GM12878 (cell line): ENCODE data around the gene EFCAB11. TPM values are rescaled to one million over a fixed set of nuclear protein-coding genes. Genes with fewer than 3 reads are reported as not detected.
A peak's percentile ranks its signal among the peaks of the same experiment; 100 is the strongest.

Source experiments
- ATAC-seq: fragments of 200-7000 bp; cut with Tn5 transposase; 3 replicates; pipeline ENCODE4 v1.9.1; 2020; ENCODE audit warnings: mild to moderate bottlenecking, moderate library complexity
- BruUV-seq: library from RNA; stranded (reverse); fragments of 400-500 nt; replicated peaks from 2 replicates; lab custom pipeline; 2021; lab: Mats Ljungman, UMichigan
- CTCF ChIA-PET: fragments of 300-600 bp; sonication (Branson Sonifier 250); formaldehyde crosslinking; extraction: SDS; loops from one replicate; lab custom pipeline; 2021; ENCODE audit warnings: inconsistent platforms; lab: Yijun Ruan, JAX
- POLR2A ChIA-PET: fragments of 350-600 bp; formaldehyde crosslinking; extraction: SDS; loops from one replicate; lab custom pipeline; 2021; ENCODE audit warnings: inconsistent platforms; lab: Charles Lee
- RAD21 ChIA-PET: fragments of 300-600 bp; sonication (Branson Sonifier 250); formaldehyde crosslinking; loops from one replicate; lab custom pipeline; 2023; ENCODE audit warnings: antibody characterized with exemption; ENCODE audit not compliant: unreplicated experiment; lab: Charles Lee
- SMC1A ChIA-PET: fragments of 300-600 bp; sonication (Branson Sonifier 250); formaldehyde crosslinking; loops from one replicate; lab custom pipeline; 2023; ENCODE audit not compliant: unreplicated experiment, uncharacterized antibody; lab: Charles Lee
- DNase-seq: peaks from one replicate; pipeline ENCODE4 v3.0.0-alpha.2; 2011; ENCODE audit warnings: low read depth, low spot score
- FAIRE-seq: peaks from 3 replicates; lab custom pipeline; 2011; peaks lifted over from hg19 to GRCh38; lab: Jason Lieb, UNC
- H2AFZ ChIP-seq: 2 replicates; pipeline ENCODE4 v1.6.0; 2011; ENCODE audit warnings: low read depth, low read length, control low read depth; ENCODE audit not compliant: control insufficient read depth
- H3K27ac ChIP-seq: 2 replicates; pipeline ENCODE4 v1.5.1; 2011; ENCODE audit warnings: control low read depth; ENCODE audit not compliant: control insufficient read depth, insufficient read depth
- H3K27me3 ChIP-seq, 2 experiments: replicated peaks in 1 of 2; 2 replicates each; pipeline versions ENCODE4 v1.6.0 to v1.6.1; 2011; ENCODE audit warnings: low read length in 1 of 2; ENCODE audit not compliant: control insufficient read depth in 2 of 2, insufficient read depth in 2 of 2
- H3K36me3 ChIP-seq, 2 experiments: 2 replicates each; pipeline ENCODE4 v1.5.1; 2011; ENCODE audit warnings: low read length in 1 of 2; ENCODE audit not compliant: control insufficient read depth in 2 of 2, insufficient read depth in 2 of 2
- H3K4me1 ChIP-seq: 2 replicates; pipeline ENCODE4 v1.6.1; 2011; ENCODE audit warnings: mild to moderate bottlenecking, low read length, moderate library complexity, mixed read lengths; ENCODE audit not compliant: control insufficient read depth, insufficient read depth
- H3K4me2 ChIP-seq: 2 replicates; pipeline ENCODE4 v1.6.0; 2011; ENCODE audit warnings: control low read depth; ENCODE audit not compliant: control insufficient read depth, insufficient read depth
- H3K4me3 ChIP-seq: fragments of 200-600 bp; sonication (generic); 2 replicates; pipeline ENCODE4 v1.5.1; 2016
- H3K79me2 ChIP-seq: 2 replicates; pipeline ENCODE4 v1.6.0; 2011; ENCODE audit warnings: low read length; ENCODE audit not compliant: control insufficient read depth, insufficient read depth
- H3K9ac ChIP-seq: 2 replicates; pipeline ENCODE4 v1.8.0; 2011; ENCODE audit warnings: low read length, control low read depth, mixed read lengths; ENCODE audit not compliant: control insufficient read depth, insufficient read depth
- H3K9me3 ChIP-seq: replicated peaks from 3 replicates; pipeline ENCODE4 v1.5.1; 2011; ENCODE audit warnings: mild to moderate bottlenecking, low read length; ENCODE audit not compliant: control insufficient read depth, insufficient read depth
- H4K20me1 ChIP-seq: 2 replicates; pipeline ENCODE4 v1.6.0; 2011; ENCODE audit not compliant: control insufficient read depth, insufficient read depth
- POU2F2 ChIP-seq: IDR thresholded peaks from 3 replicates; pipeline ENCODE4 v1.6.1; 2011; ENCODE audit warnings: low read depth, mild to moderate bottlenecking, low read length, borderline replicate concordance
- RAD21 ChIP-seq: IDR thresholded peaks from 2 replicates; pipeline ENCODE4 v1.6.1; 2011; ENCODE audit warnings: mild to moderate bottlenecking, low read depth, low read length, moderate library complexity; ENCODE audit not compliant: insufficient read depth
- RCOR1 ChIP-seq: conservative IDR thresholded peaks from 2 replicates; pipeline ENCODE4 v1.6.1; 2012; ENCODE audit warnings: low read depth, low read length, improper control_type of control experiment
- SMC3 ChIP-seq: IDR thresholded peaks from 2 replicates; pipeline ENCODE4 v1.6.1; 2011; ENCODE audit warnings: low read length, improper control_type of control experiment, borderline replicate concordance
- TCF3 ChIP-seq: IDR thresholded peaks from 2 replicates; pipeline ENCODE4 v1.6.1; 2012; ENCODE audit warnings: low read depth, mild to moderate bottlenecking, low read length, borderline replicate concordance; ENCODE audit not compliant: insufficient read depth
- WGBS: methylation state at CpG from one replicate; pipeline ENCODE4 v1.1.6; 2016; ENCODE audit warnings: low lambda C conversion rate; ENCODE audit not compliant: insufficient replicate concordance, insufficient coverage; ENCODE audit errors: missing lambda C conversion rate; 5-methylcytosine and 5-hydroxymethylcytosine counted together
- in situ Hi-C: fragments of 300-500 bp; cut with MboI; formaldehyde crosslinking; loops from 9 replicates; pipeline ENCODE4 v1.14.3; 2018; ENCODE audit warnings: mixed read lengths
- intact Hi-C: fragments of 100-400 bp; cut with micrococcal nuclease; formaldehyde crosslinking; loops from one replicate; pipeline ENCODE4 v1.14.2; 2022; ENCODE audit not compliant: unreplicated experiment
- polyA plus RNA-seq, 11 experiments: library from polyadenylated mRNA; depleted of rRNA in 4 of 11; unstranded in 6 of 11; stranded (reverse) in 5 of 11; fragments of >200 nt; fragmentation: Nextera tagmentation in 4 of 11; fragmentation: Illumina TruSeq in 1 of 11; extraction: Ambion mirVana in 4 of 11; extraction: Trizol in 1 of 11; gene quantifications; 1 replicate in 1 of 11; 2 replicates in 10 of 11; pipeline versions ENCODE4 v1.2.1 to v1.2.3, GENCODE V29; 2011 to 2016; ENCODE audit warnings: inconsistent platforms in 2 of 11, missing spikeins in 2 of 11, low read depth in 1 of 11
- total RNA-seq, 4 experiments: library from RNA; depleted of rRNA in 3 of 4; stranded (reverse); fragments of >200 nt in 3 of 4; fragmentation: Illumina TruSeq in 1 of 4; extraction: Trizol in 1 of 4; gene quantifications; 2 replicates each; pipeline versions ENCODE4 v1.2.1 to v1.2.3, GENCODE V29; 2013 to 2021
- TF ChIP-seq, protein P1 (sequence below), 3 experiments: IDR thresholded peaks in 2 of 3; conservative IDR thresholded peaks in 1 of 3; 2 replicates each; pipeline ENCODE4 v1.5.1; 2011; ENCODE audit warnings: low read depth in 3 of 3, low read length in 3 of 3, mild to moderate bottlenecking in 3 of 3, control low read depth in 2 of 3, moderate library complexity in 2 of 3, inconsistent platforms in 1 of 3, mixed read lengths in 1 of 3; ENCODE audit not compliant: control insufficient read depth in 2 of 3, insufficient read depth in 1 of 3; ENCODE audit errors: extremely low read depth in 1 of 3

EFCAB11 gene
- total and polyA plus RNA-seq, 10 of the 15 experiments (the other 5 are each of a cell fraction or from before 2014, with no cell fraction given): 8.6 to 37.4 (median 18.0) TPM

DNA sequence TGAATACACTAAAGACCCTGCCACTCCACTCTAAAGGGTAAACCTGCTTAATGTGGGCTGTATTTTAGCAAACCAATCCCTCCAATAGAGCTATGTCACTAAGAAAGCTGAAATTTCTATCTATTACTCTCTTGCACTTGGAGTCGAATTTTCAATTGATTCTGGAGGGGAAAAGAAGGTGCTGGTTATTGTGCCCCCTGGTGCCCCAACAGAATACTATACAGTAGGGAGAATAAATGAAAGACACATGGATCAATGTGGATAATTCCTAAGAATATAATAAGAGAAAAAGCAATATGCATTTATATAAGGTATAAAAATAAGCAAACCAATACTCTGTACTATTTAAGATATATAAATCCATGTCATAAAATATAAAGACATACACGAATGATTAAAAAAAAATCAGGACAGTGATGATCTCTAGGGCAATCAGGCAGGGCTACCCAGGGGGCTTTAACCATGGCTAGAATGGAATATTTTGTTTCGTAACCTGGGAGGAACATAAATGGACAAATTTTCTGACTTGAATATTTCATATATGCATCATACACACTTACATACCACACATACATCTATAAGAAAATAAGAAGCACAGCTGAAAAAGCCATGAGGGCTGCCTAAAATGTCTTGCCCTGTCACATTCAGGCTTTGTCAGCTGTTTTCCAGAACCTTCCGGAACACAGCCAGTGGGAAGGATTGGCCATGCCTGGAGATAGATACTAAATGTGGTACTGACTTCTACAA is 54.4 kb downstream of the EFCAB11 start:
- no TSS peak for BruUV-seq
- Histone ChIP-seq H3K4me3 (no peak overlapping the region), H3K9me3 (no peaks in the 10 kb centered on the region), H2AFZ (no peak overlapping the region), H3K27ac (no peak overlapping the region), H3K4me1 (no peaks in the 10 kb centered on the region), H3K27me3 (no peaks in the 10 kb centered on the region), H4K20me1 (no peaks in the 10 kb centered on the region), H3K4me2 (no peak overlapping the region), H3K36me3 (no peaks in the 10 kb centered on the region), H3K79me2 (no peaks in the 10 kb centered on the region), H3K9ac (no peak overlapping the region)
- intact Hi-C loops (loop anchor here (1.0 to 5.0 kb wide), 4 partner anchors 128 to 873 kb away; no protein-coding TSS in a partner anchor), in situ Hi-C loops (no loop called here)
- ATAC-seq (peak; percentile 63), DNase-seq (no peak), FAIRE-seq (no peak)
- WGBS: 34% methylated on average over 4 of the region's 4 CpGs
- no peak for TF ChIP-seq POU2F2
- TF ChIP-seq, protein P1, sequence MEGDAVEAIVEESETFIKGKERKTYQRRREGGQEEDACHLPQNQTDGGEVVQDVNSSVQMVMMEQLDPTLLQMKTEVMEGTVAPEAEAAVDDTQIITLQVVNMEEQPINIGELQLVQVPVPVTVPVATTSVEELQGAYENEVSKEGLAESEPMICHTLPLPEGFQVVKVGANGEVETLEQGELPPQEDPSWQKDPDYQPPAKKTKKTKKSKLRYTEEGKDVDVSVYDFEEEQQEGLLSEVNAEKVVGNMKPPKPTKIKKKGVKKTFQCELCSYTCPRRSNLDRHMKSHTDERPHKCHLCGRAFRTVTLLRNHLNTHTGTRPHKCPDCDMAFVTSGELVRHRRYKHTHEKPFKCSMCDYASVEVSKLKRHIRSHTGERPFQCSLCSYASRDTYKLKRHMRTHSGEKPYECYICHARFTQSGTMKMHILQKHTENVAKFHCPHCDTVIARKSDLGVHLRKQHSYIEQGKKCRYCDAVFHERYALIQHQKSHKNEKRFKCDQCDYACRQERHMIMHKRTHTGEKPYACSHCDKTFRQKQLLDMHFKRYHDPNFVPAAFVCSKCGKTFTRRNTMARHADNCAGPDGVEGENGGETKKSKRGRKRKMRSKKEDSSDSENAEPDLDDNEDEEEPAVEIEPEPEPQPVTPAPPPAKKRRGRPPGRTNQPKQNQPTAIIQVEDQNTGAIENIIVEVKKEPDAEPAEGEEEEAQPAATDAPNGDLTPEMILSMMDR (IDR thresholded peaks at IDR 0.05 in 2 of 3, conservative IDR thresholded peaks at IDR 0.05 in 1 of 3; ENCODE audit: control insufficient read depth in 2 of 3, extremely low read depth in 1 of 3, insufficient read depth in 1 of 3, low read depth in 3 of 3, low read length in 3 of 3): peak; percentile 44 to 56 (median 45); a peak in 5 of 6 replicates
- TF ChIP-seq TCF3: no peak
- TF ChIP-seq RCOR1: no peak
- peak; percentile 83 for TF ChIP-seq SMC3
- peak; percentile 77 for TF ChIP-seq RAD21
- ChIA-PET POLR2A (no interaction called here), SMC1A (interaction anchor here (0.8 to 1.5 kb wide), 3 partner anchors 127 to 723 kb away, joined by 3 read pairs; no protein-coding TSS in a partner anchor), RAD21 (no interaction called here), CTCF (interaction anchor here (0.6 to 1.9 kb wide), 7 partner anchors 10 to 1411 kb away, joined by 3 to 5 read pairs (median 3); no protein-coding TSS in a partner anchor)
